Loucy (cell line): Measurements from ENCODE around the gene DLG2.

ENCODE experiments used
- EZH2phosphoT487 ChIP-seq: fragments of 200-600 bp; IDR thresholded peaks from 2 replicates; pipeline ENCODE4 v1.6.1; 2018; ENCODE audit warnings: antibody characterized with exemption, mild to moderate bottlenecking, moderate library complexity, borderline replicate concordance
- TF ChIP-seq, protein P1 (sequence below): fragments of 200-600 bp; sonication (generic); conservative IDR thresholded peaks from 2 replicates; pipeline ENCODE4 v1.5.1; 2014; ENCODE audit warnings: mild to moderate bottlenecking, antibody characterized with exemption, low read length

DNA sequence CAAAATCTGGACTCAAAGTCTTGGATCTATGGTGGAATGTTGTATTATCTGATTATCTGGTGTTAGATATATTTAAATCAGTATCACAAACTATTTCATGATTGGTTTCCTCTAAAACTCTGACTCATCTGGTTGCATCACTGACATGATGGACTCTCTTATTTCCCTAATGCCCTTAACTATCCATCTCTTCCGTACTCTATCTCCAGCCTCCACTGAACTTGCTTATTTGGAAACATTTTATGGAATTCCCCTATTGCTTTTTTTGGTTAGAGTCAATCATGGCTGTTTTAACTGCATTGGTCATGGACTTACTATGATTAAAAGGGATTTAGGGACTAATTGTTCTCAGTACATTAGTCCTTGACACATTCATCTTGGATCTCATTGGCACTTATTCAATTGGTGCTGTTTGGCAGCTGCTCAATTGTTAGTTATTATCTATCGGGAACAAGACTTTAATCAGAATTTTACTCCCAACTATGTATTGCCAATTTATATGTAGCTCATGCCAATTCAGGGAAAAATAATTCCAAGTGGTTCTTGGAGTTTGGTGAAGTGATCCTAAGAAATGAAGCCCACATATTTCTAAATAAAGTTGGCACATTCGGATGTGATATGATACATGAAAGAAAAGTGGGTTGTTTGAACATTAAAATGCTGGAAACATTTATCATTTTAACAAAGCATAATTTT lies 1399.0 kb downstream of the DLG2 start:
- TF ChIP-seq, protein P1, sequence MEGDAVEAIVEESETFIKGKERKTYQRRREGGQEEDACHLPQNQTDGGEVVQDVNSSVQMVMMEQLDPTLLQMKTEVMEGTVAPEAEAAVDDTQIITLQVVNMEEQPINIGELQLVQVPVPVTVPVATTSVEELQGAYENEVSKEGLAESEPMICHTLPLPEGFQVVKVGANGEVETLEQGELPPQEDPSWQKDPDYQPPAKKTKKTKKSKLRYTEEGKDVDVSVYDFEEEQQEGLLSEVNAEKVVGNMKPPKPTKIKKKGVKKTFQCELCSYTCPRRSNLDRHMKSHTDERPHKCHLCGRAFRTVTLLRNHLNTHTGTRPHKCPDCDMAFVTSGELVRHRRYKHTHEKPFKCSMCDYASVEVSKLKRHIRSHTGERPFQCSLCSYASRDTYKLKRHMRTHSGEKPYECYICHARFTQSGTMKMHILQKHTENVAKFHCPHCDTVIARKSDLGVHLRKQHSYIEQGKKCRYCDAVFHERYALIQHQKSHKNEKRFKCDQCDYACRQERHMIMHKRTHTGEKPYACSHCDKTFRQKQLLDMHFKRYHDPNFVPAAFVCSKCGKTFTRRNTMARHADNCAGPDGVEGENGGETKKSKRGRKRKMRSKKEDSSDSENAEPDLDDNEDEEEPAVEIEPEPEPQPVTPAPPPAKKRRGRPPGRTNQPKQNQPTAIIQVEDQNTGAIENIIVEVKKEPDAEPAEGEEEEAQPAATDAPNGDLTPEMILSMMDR = no peak
- TF ChIP-seq EZH2phosphoT487 = no peak
